T47D (cell line): Measurements from ENCODE around the gene CTR9.

Experiments used
- DNase-seq, 2 experiments: peaks; one replicate each; pipeline versions ENCODE4 v3.0.0 to v3.0.0-alpha.2; 2011 to 2012; ENCODE audit warnings: low read depth in 1 of 2, low spot score in 1 of 2
- JUND ChIP-seq: IDR thresholded peaks from 2 replicates; pipeline ENCODE4 v1.6.1; 2012; ENCODE audit warnings: low read depth
- in situ Hi-C: cut with HindIII; loops from 2 replicates; pipeline ENCODE4 v1.10.0; 2016; ENCODE audit warnings: low sequenced_read_pairs, low pct_unique_long_range_greater_than_20kb

The CTR9 gene

DNA sequence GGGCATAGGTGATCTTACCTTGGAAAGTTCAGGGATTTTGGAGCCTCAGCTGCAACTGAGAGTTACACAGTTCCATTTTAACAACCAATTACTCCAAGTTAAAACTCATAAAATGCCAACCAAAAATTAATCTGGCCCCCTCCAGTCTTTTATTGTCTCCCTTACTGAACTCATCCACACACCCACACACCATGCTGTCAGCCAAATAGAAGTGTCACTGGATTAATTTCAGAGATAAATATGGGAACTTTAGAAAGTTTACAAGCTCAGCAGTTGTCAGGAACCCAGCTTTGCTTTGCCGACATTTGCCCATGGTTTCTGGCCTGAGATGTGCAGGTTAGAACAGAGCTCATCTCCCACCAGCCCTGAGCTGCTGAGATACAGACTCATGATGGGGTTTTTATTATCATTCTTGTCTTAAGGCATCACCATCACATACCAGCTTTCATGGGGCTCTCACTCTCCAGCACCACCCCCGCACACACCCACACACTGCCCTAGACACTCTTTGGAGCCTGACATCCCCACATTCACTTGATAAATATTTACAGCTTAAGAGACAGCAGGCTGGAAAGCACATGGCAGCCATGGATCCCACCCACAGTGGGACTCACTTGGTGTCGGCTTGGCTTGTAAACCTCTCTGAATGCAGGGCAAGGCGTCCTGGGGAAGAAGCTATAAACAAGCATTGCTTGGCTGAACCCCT is 23.7 kb upstream of the CTR9 start:
- no peak for TF ChIP-seq JUND
- in situ Hi-C loops: no loop called here
- no peak for DNase-seq

DNA sequence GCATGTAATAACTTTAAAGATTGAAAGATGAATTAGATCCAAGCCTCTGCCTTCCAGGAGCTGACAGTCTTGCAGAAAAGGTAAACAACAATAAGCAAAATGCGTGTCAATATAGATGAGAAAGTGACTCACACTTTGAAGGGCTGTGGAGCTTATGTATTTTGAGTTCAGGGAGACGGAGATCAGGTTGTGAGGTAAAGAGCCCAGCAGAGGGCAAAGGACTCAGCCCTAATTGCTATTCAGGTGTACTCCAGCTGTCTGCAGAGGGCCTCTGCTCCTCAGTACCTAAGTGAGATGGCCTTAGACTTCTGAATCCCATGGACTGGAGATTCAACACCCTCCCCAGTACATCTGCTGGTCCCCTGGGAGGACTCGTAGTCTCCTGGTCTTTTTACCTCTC is 22.9 kb upstream of the CTR9 start:
- no peak for DNase-seq
- in situ Hi-C loops: no loop called here
- no peak for TF ChIP-seq JUND

DNA sequence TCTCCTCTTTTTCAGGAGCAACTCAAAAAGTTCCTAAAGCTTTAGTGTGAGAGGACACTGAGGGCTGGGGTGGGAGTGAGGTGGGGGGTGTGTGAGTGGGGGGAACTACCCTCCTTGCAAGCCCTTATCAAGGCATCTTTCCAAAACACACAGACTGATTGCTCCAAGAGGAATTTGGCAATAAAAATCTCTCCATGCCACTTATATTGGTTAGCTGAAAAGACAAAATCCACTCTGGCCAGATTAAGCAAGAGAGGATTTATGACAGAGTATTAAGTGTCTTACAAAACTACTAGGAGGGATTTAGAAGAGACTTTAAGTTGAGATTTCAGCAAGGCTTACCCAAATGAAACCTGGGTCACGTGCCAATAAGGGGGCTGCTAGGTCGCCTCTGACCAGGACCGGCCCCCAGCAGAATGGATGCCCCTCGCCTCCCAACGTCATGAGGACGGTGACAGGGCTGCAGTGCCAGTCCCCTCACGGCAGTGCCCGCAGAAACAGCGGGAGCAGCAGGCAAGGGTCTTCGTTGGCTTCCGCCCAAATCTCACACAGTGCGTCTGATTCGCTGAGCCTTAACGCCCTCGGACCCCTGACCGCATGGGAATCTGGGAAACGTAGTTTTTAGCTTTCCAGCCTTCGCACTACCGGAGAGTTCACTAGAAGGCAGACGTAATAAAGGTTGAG is 22.1 kb upstream of the CTR9 start:
- in situ Hi-C loops: no loop called here
- DNase-seq: no peak
- TF ChIP-seq JUND: no peak

DNA sequence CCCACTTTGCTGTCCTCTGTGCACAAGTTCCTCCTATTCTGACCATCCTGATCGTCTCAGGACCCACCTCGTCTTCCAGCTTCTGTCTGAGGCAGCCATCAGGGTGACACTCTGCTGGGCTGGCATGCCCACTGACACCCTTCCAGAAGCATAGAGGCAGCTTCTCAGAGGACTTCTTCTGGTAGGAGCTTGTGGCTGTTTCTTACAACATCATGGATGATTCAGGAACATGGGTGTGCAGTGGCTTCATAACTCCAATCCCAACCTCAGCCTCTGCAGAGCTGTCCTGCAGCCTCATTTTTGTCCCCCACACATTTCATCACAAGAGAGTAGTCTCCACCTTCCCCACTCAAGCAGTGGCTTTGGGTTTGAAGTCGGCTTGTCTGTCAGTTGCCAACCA is 20.9 kb upstream of the CTR9 start:
- in situ Hi-C loops: no loop called here

DNA sequence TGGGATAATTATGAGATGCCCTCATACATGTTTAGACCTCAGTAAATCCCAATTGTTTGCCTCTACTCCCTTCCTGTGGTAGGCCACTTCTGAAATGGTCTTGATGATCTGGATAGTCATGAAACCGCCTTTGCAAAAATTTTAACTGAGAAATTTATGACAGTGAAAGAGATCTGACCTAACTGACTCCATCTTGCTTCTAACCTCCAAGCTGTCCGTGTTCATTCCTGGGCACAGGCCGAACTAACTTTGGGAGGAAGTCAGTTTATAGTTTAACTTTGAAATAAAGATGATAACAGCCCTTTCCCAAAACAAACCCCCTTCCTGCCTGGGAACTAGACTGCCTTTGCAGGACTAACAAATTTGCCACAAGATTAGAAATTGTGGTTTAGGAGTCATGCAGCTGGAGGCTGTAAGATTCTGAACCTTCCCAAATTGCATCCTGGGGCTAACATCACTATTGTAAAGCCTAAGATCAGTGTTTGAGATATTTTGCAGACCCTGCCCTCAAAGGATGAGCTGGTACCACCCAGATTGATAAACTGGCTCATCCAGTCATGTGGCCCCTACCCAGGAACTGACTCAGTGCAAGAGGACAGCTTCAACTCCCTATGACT is 19.9 kb upstream of the CTR9 start:
- no peak for DNase-seq
- in situ Hi-C loops: no loop called here
- TF ChIP-seq JUND: no peak

More for the DNA sequence above, 20.9 kb upstream of the CTR9 start:
- no peak for TF ChIP-seq JUND
- no peak for DNase-seq

DNA sequence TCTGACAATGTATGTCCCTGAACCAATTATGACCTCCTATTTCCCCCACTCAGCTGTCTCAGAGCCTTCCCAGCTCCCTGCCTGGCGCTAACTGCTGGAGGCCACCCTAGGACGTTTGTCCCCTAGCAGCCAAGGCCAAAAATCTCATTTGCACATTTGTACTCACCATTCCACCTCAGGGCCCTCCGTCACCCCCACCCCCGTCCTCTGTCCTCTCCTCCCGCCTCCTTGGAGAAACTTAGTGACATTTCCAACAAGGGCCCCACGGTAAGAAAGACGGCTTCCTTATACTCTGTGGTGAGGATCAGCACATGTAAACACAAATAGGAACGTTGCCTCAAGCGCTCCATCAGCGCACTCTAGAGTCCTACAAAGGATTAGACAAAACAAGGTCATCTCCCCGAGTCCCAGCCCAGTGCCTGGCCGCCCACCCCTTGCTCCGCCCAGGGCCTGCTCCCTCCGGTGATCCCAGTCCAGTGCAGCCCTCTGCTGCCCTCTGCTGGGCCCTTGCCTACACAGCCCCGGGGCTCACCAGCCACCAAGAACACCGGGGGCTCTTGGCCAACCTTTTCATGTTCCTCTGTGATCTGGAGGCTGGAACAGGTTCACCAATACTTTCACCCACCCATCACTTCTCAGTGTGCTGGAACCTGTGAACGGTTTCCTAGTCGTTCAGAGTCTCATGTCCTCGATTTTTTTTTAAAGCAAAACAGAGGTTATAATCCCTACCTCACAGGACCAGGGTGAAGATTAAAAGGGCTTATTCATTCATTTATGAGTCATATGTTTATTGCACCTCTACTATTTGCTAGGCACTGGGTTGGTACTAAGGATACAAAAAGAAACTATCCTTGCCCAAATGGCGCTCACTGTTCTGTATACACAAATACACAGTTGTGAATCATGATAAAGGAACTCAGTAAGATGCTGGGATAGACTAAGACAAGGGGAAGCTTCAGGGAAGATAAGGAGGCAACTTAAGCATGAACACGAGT is 15.3 kb upstream of the CTR9 start:
- DNase-seq: peak; percentile 37 to 86
- TF ChIP-seq JUND: no peak
- in situ Hi-C loops: no loop called here

DNA sequence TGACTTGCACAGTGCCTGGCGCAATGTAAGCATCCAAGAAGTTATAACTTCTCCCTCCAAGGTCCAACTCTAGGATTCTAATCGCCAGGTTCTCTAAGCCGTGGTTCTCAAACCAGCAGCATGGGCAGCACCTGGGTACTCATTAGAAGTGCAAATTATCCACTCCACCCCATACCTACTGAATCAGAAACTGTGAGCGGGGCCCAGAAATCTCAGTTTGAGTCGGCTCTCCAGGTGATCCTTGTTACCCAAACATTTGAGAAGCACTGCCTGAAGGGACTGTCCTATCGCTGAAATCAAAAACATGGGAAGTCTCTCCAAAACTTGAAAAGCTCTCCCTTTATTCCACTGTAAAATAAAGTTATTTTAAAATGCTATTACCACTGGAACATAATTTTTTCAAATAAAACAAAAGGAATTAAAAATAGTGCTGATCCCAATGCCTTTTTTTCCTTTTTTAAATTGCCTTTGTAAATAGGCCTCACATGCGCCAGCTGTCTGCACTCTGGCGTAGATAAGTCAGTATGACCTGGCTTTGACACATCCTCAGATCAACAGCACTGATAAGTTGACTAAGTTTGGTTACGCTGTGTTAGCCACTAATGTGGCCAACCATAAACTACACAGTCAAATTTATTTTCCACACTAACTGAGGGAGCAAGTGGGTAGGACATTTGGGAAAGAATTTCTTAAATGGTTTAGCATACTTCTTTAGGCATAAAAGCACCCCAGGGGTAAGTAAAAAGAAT is 8.4 kb upstream of the CTR9 start:
- peak in 1 of 2 experiments; percentile 36 for DNase-seq
- no peak for TF ChIP-seq JUND
- in situ Hi-C loops: no loop called here

DNA sequence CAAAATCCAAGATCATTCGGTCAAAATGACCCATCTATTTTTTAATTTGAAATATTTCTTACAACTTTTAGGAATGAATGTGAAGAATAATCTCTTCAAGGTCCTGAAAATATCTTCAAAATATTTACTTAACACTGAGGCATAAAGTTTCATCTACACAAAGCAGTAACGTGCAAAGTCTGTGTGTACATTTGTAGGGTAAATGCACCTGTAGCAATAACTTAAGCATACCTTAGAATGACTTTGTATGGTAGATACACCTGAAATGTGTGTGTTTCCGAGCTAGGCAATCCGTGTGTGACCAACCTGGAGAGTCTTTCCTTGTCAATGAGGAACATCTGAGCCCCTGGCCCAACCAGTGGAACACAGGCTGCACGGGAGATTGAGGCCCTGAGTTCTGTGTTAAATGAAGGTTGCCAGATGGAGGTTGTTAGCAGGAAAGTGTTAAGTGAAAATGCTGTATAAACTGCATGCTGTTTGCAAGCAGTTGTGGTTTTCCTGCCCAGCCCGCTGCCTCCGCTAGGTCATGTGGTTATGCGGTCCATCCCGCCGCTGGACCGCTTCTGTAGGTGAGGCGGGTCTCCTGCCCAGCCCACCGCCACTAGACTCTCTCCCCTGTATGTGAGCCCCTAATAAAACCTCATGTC is 7.6 kb upstream of the CTR9 start:
- in situ Hi-C loops: no loop called here
- DNase-seq: peak in 1 of 2 experiments; percentile 13

DNA sequence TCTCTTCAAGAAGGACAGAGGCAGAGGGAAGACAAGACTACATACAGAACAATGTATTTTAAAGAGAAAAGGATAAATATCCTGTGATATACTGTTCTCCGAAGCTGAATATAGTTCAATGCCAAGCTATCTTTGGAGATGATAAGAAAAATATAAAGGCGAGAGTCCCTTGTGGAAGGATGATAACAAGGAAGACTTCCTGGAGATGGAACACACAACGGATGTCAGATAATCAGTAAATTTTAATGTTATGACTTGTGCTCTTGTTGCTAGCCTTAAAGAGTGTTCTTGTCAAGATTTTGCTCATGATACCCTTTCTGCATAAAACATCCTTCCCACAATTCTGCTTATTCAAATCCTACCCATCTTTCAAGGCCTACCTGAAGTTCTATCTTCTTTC is 6.8 kb upstream of the CTR9 start:
- in situ Hi-C loops: no loop called here
- TF ChIP-seq JUND: no peak
- no peak for DNase-seq

More for the DNA sequence above, 7.6 kb upstream of the CTR9 start:
- no peak for TF ChIP-seq JUND

DNA sequence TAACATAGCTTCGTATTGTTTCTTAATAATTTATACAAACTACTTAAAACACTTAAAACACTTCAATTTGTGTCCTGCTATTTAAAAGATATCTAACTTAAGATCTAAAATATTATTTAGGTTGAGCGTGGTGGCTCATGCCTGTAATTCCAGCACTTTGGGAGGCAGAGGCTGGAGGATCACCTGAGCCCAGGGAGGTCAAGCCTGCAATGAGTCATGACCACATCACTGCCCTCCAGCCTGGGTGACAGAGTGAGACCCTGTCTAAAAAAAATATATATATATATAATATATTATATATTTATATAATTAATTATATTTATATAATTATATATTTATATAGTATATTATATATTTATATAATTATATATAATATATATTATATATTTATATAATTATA is 4.2 kb upstream of the CTR9 start:
- no peak for DNase-seq
- in situ Hi-C loops: no loop called here
- TF ChIP-seq JUND: no peak

DNA sequence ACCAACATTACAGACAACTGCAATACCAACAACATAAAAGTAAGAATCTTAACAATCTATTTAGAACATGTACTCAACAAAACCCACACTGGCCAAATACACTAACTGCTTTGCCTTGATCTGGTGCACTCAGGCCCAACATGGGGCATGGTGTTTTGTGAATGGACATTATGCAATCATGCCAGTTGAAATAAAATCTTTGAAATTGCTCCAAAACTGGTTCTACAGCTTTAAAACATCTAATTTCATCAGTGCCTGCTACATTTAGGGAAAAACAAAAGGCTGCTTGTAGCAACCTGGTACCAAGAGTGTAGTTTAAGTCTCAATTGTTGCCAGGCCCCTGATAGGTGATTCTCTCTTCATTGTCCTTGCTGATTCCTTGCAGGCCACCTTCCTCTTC is 3.3 kb upstream of the CTR9 start:
- in situ Hi-C loops: no loop called here
- TF ChIP-seq JUND: no peak
- DNase-seq: no peak

DNA sequence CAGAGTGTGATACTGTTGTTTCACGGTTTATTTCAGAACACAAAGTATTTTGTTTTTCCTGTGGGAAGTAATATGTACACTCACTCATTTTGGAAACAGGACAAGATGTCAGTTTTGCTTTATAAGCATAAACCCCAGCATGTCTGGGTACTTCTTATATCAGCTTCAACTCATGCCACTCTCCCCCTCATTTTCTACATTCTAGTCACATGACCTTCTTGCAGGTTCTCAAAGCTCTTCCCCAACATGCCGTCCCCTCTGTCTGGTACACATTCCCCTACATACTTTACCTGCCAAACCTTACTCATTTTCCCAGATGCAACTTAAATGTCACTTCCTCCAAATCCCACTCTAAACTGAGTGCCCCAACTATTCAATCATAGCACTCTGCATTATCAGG is 1.6 kb upstream of the CTR9 start:
- in situ Hi-C loops: no loop called here
- no peak for TF ChIP-seq JUND
- DNase-seq: no peak
